OCI-M2 (cell line): Measurements from ENCODE around the gene VIPR2.

Source experiments
- DNase-seq: peaks from one replicate; lab custom pipeline; 2025; ENCODE audit not compliant: unreplicated experiment; lab: John Stamatoyannopoulos, UW

VIPR2 gene

GRCh38 chr7:159121476-159121875 is 23.2 kb downstream of the VIPR2 start:
- DNase-seq: no peak

- no peak for DNase-seq
These were observed 23.6 kb downstream of the VIPR2 start for GRCh38 chr7:159121068-159121467.

- DNase-seq: no peak
These were observed 24.1 kb downstream of the VIPR2 start for GRCh38 chr7:159120540-159120919.

GRCh38 chr7:159119851-159120539 is 24.7 kb downstream of the VIPR2 start:
- no peak for DNase-seq

- DNase-seq: no peak
These were observed 25.5 kb downstream of the VIPR2 start for GRCh38 chr7:159119026-159119741.

GRCh38 chr7:159118623-159119022 is 26.0 kb downstream of the VIPR2 start:
- DNase-seq: no peak

GRCh38 chr7:159118197-159118595 is 26.5 kb downstream of the VIPR2 start:
- no peak for DNase-seq

- no peak for DNase-seq
These were observed 27.1 kb downstream of the VIPR2 start for GRCh38 chr7:159117366-159118196.

- DNase-seq: no peak
These were observed 27.9 kb downstream of the VIPR2 start for GRCh38 chr7:159116581-159117339.

- no peak for DNase-seq
These were observed 28.8 kb downstream of the VIPR2 start for GRCh38 chr7:159115601-159116501.

- DNase-seq: no peak
These were observed 29.7 kb downstream of the VIPR2 start for GRCh38 chr7:159114981-159115380.

GRCh38 chr7:159114096-159114495 is 30.6 kb downstream of the VIPR2 start:
- no peak for DNase-seq

- DNase-seq: no peak
These were observed 31.6 kb downstream of the VIPR2 start for GRCh38 chr7:159113056-159113455.

GRCh38 chr7:159112136-159113011 is 32.3 kb downstream of the VIPR2 start:
- DNase-seq: no peak

GRCh38 chr7:159109653-159110035 is 35.0 kb downstream of the VIPR2 start:
- no peak for DNase-seq

- no peak for DNase-seq
These were observed 35.6 kb downstream of the VIPR2 start for GRCh38 chr7:159108941-159109652.

- DNase-seq: no peak
These were observed 36.2 kb downstream of the VIPR2 start for GRCh38 chr7:159108491-159108890.

- no peak for DNase-seq
These were observed 37.3 kb downstream of the VIPR2 start for GRCh38 chr7:159107161-159107892.
